ENCODE data around the gene RPL18.
A peak's percentile ranks its signal among the peaks of the same experiment; 100 is the strongest.

Gene RPL18

GRCh38 chr19:48575931-48576622 is 42.9 kb downstream of the RPL18 start:
- ChIA-PET POLR2A (ENCODE audit: low non-redundant PET) (no interaction called here), CTCF (no interaction called here)
- H3K27ac ChIP-seq, result no peak overlapping the region
- DNase-seq (ENCODE audit: low spot score), result no peak
- TF ChIP-seq CTCF (conservative IDR thresholded peaks at IDR 0.05; ENCODE audit: low read depth), result no peak

GRCh38 chr19:48573163-48573505 is 45.8 kb downstream of the RPL18 start:
- POLR2A ChIA-PET (ENCODE audit: low non-redundant PET), result no interaction called here
- peak overlapping the region; percentile 46 for H3K27ac ChIP-seq
- TF ChIP-seq CTCF (conservative IDR thresholded peaks at IDR 0.05; ENCODE audit: low read depth), result no peak
- CTCF ChIA-PET, result interaction anchor here (0.6 to 0.7 kb wide), 2 partner anchors 29 to 70 kb away, joined by 5 read pairs; no protein-coding TSS in a partner anchor
- no peak for DNase-seq (ENCODE audit: low spot score)

- no peak for DNase-seq (ENCODE audit: low spot score)
- POLR2A ChIA-PET (ENCODE audit: low non-redundant PET), result interaction anchor here (0.6 kb wide), 1 partner anchor 64 kb away, joined by 3 read pairs; no protein-coding TSS in a partner anchor
- CTCF ChIA-PET, result interaction anchor here (1.1 kb wide), 1 partner anchor 17 kb away, joined by 3 read pairs; no protein-coding TSS in a partner anchor
- H3K27ac ChIP-seq, result peak overlapping the region; percentile 46; the same call in 1 of the 2 replicates
- no peak for TF ChIP-seq CTCF (conservative IDR thresholded peaks at IDR 0.05; ENCODE audit: low read depth)
These were observed 47.4 kb downstream of the RPL18 start for GRCh38 chr19:48571378-48572162.

- no peak for DNase-seq (ENCODE audit: low spot score)
- CTCF ChIA-PET, result no interaction called here
These were observed 49.2 kb downstream of the RPL18 start for GRCh38 chr19:48569814-48570213.

GRCh38 chr19:48568345-48568886 is 50.6 kb downstream of the RPL18 start:
- DNase-seq (ENCODE audit: low spot score), result peak; percentile 81
- ChIA-PET POLR2A (ENCODE audit: low non-redundant PET) (no interaction called here), CTCF (interaction anchor here (0.5 to 1.4 kb wide), 4 partner anchors 14 to 62 kb away, joined by 4 to 6 read pairs (median 4); no protein-coding TSS in a partner anchor)
- H3K27ac ChIP-seq, result peak overlapping the region; percentile 92
- TF ChIP-seq CTCF (conservative IDR thresholded peaks at IDR 0.05; ENCODE audit: low read depth), result no peak

More at GRCh38 chr19:48569814-48570213, 49.2 kb downstream of the RPL18 start:
- POLR2A ChIA-PET (ENCODE audit: low non-redundant PET), result no interaction called here
- TF ChIP-seq CTCF (conservative IDR thresholded peaks at IDR 0.05; ENCODE audit: low read depth), result no peak
- H3K27ac ChIP-seq, result 0 out of 2 replicates have a peak overlapping the region, but pooled peaks have one; percentile 5

Data from RWPE1 (cell line).